ENCODE measurements around the gene CDKN1B.

GRCh38 chr12:12723149-12723680 is 6.0 kb downstream of the CDKN1B start:
- no peak for TF ChIP-seq POLR2AphosphoS5 (IDR thresholded peaks at IDR 0.05)
- no peak for TF ChIP-seq CTCF (IDR thresholded peaks at IDR 0.05)

Data from breast epithelium (tissue), 3 donors.